MM.1S (cell line): ENCODE results near the gene MPDZ.

ENCODE experiments used
- DNase-seq: peaks from one replicate; pipeline ENCODE4 v3.0.0-alpha.2; 2015
- H2AFZ ChIP-seq: fragments of 300-600 bp; sonication (generic); 2 replicates; pipeline ENCODE4 v1.6.0; 2016; ENCODE audit warnings: antibody characterized with exemption, low read length
- H3F3A ChIP-seq: fragments of 300-600 bp; sonication (generic); 2 replicates; pipeline ENCODE4 v1.6.1; 2016; ENCODE audit warnings: mild to moderate bottlenecking, antibody characterized with exemption, low read length, moderate library complexity, mixed read lengths; ENCODE audit not compliant: insufficient read depth
- H3K27ac ChIP-seq: fragments of 300-600 bp; sonication (generic); 2 replicates; pipeline ENCODE4 v1.5.1; 2016; ENCODE audit warnings: mild to moderate bottlenecking, low read length
- H3K27me3 ChIP-seq: fragments of 300-600 bp; sonication (generic); replicated peaks from 2 replicates; pipeline ENCODE4 v1.6.0; 2016; ENCODE audit warnings: low read length; ENCODE audit not compliant: insufficient read depth
- H3K36me3 ChIP-seq: fragments of 300-600 bp; sonication (generic); replicated peaks from 2 replicates; pipeline ENCODE4 v1.6.1; 2016; ENCODE audit warnings: mild to moderate bottlenecking, low read length, mixed read lengths; ENCODE audit not compliant: insufficient read depth
- H3K4me1 ChIP-seq: fragments of 300-600 bp; sonication (generic); 2 replicates; pipeline ENCODE4 v1.6.1; 2016; ENCODE audit warnings: low read length, mixed read lengths
- H3K4me2 ChIP-seq: fragments of 300-600 bp; sonication (generic); 2 replicates; pipeline ENCODE4 v1.6.0; 2016; ENCODE audit warnings: low read depth, low read length
- H3K4me3 ChIP-seq: fragments of 300-600 bp; sonication (generic); 2 replicates; pipeline ENCODE4 v1.5.1; 2016; ENCODE audit warnings: low read length, mixed read lengths
- H3K79me2 ChIP-seq: fragments of 300-600 bp; sonication (generic); 2 replicates; pipeline ENCODE4 v1.6.1; 2016; ENCODE audit warnings: mixed run types, low read length, mixed read lengths
- H3K9ac ChIP-seq: fragments of 300-600 bp; sonication (generic); 2 replicates; pipeline ENCODE4 v1.6.1; 2016; ENCODE audit warnings: low read length, mixed read lengths
- H3K9me2 ChIP-seq: fragments of 300-600 bp; sonication (generic); replicated peaks from 2 replicates; pipeline ENCODE4 v1.6.1; 2016; ENCODE audit warnings: mild to moderate bottlenecking, low read length, mixed read lengths; ENCODE audit not compliant: insufficient read depth
- H3K9me3 ChIP-seq: fragments of 300-600 bp; sonication (generic); replicated peaks from 2 replicates; pipeline ENCODE4 v1.6.1; 2016; ENCODE audit warnings: mild to moderate bottlenecking, low read length, mixed read lengths; ENCODE audit not compliant: insufficient read depth
- H4K20me1 ChIP-seq: fragments of 300-600 bp; sonication (generic); 2 replicates; pipeline ENCODE4 v1.6.1; 2016; ENCODE audit warnings: mild to moderate bottlenecking, low read length, moderate library complexity, mixed read lengths; ENCODE audit not compliant: insufficient read depth
- CTCF ChIP-seq: fragments of 300-600 bp; sonication (generic); IDR thresholded peaks from 2 replicates; pipeline ENCODE4 v1.5.1; 2016; ENCODE audit warnings: antibody characterized with exemption, low read length, mixed read lengths
- EZH2 ChIP-seq: fragments of 300-600 bp; sonication (generic); optimal IDR thresholded peaks from 2 replicates; pipeline ENCODE3; 2017; ENCODE audit warnings: low read depth, mild to moderate bottlenecking, antibody characterized with exemption, low read length, mixed read lengths
- EZH2phosphoT487 ChIP-seq: fragments of 300-600 bp; sonication (generic); IDR thresholded peaks from 2 replicates; pipeline ENCODE4 v1.6.1; 2018; ENCODE audit warnings: antibody characterized with exemption, low read length

Gene MPDZ

GRCh38 chr9:13113751-13114150, 165.7 kb downstream of the MPDZ start:
- no peak overlapping the region for H3K4me3 ChIP-seq
- DNase-seq, result no peak
- TF ChIP-seq EZH2phosphoT487, result no peak
- TF ChIP-seq CTCF, result no peak
- TF ChIP-seq EZH2, result no peak
- H3F3A ChIP-seq, result no peaks in the 10 kb centered on the region
- H3K9me2 ChIP-seq, result no peaks in the 10 kb centered on the region
- no peaks in the 10 kb centered on the region for H3K9me3 ChIP-seq
- no peaks in the 10 kb centered on the region for H4K20me1 ChIP-seq
- H2AFZ ChIP-seq, result no peak overlapping the region
- H3K36me3 ChIP-seq, result no peaks in the 10 kb centered on the region
- no peaks in the 10 kb centered on the region for H3K4me1 ChIP-seq
- H3K27ac ChIP-seq, result no peak overlapping the region
- no peak overlapping the region for H3K9ac ChIP-seq
- H3K4me2 ChIP-seq, result no peak overlapping the region
- H3K79me2 ChIP-seq, result no peaks in the 10 kb centered on the region
- no peaks in the 10 kb centered on the region for H3K27me3 ChIP-seq

GRCh38 chr9:13113216-13113615, 166.3 kb downstream of the MPDZ start:
- no peaks in the 10 kb centered on the region for H3K36me3 ChIP-seq
- no peak for DNase-seq
- H3K9me2 ChIP-seq, result no peaks in the 10 kb centered on the region
- H2AFZ ChIP-seq, result no peak overlapping the region
- H3K9ac ChIP-seq, result no peak overlapping the region
- no peaks in the 10 kb centered on the region for H4K20me1 ChIP-seq
- TF ChIP-seq EZH2phosphoT487 (no peak), EZH2 (no peak)
- no peaks in the 10 kb centered on the region for H3F3A ChIP-seq
- H3K27me3 ChIP-seq, result no peaks in the 10 kb centered on the region
- H3K9me3 ChIP-seq, result no peaks in the 10 kb centered on the region
- no peak overlapping the region for H3K4me2 ChIP-seq
- H3K4me3 ChIP-seq, result no peak overlapping the region
- H3K79me2 ChIP-seq, result no peaks in the 10 kb centered on the region
- H3K4me1 ChIP-seq, result no peaks in the 10 kb centered on the region
- no peak overlapping the region for H3K27ac ChIP-seq

GRCh38 chr9:13111778-13112177, 167.7 kb downstream of the MPDZ start:
- Histone ChIP-seq H3K27me3 (no peaks in the 10 kb centered on the region), H3K4me1 (no peaks in the 10 kb centered on the region), H3K9me2 (no peaks in the 10 kb centered on the region), H3K9me3 (no peaks in the 10 kb centered on the region), H3F3A (no peaks in the 10 kb centered on the region), H3K9ac (no peak overlapping the region), H3K79me2 (no peaks in the 10 kb centered on the region), H3K4me2 (no peak overlapping the region), H2AFZ (no peak overlapping the region), H4K20me1 (no peaks in the 10 kb centered on the region), H3K36me3 (no peaks in the 10 kb centered on the region), H3K27ac (no peak overlapping the region), H3K4me3 (no peak overlapping the region)
- no peak for TF ChIP-seq EZH2phosphoT487
- DNase-seq, result no peak

- H3K4me1 ChIP-seq, result no peaks in the 10 kb centered on the region
- H4K20me1 ChIP-seq, result no peaks in the 10 kb centered on the region
- no peaks in the 10 kb centered on the region for H3K9me3 ChIP-seq
- no peak overlapping the region for H3K9ac ChIP-seq
- H3F3A ChIP-seq, result no peaks in the 10 kb centered on the region
- no peaks in the 10 kb centered on the region for H3K36me3 ChIP-seq
- H3K79me2 ChIP-seq, result no peaks in the 10 kb centered on the region
- TF ChIP-seq EZH2, result no peak
- no peak for TF ChIP-seq CTCF
- TF ChIP-seq EZH2phosphoT487, result no peak
- no peak overlapping the region for H3K4me2 ChIP-seq
- H3K9me2 ChIP-seq, result no peaks in the 10 kb centered on the region
- no peak overlapping the region for H2AFZ ChIP-seq
- no peak overlapping the region for H3K4me3 ChIP-seq
- no peaks in the 10 kb centered on the region for H3K27me3 ChIP-seq
- no peak overlapping the region for H3K27ac ChIP-seq
- DNase-seq, result no peak
Measured at GRCh38 chr9:13110766-13111417, 168.6 kb downstream of the MPDZ start.
